ENCODE data around the gene XIRP1.
A peak's percentile ranks its signal among the peaks of the same experiment; 100 is the strongest.
"Not testable (repeated sequence)": the region's sequence is repeated elsewhere in the genome, so short reads cannot be mapped to it uniquely, and the experiment has no call there.

The XIRP1 gene

GRCh38 chr3:39192490-39193092 is at the start of gene XIRP1:
XIRP1 (minus strand) TSS chr3:39192595; CDS start chr3:39189445, 3,150 bp downstream.
- DNase-seq, result no peak

- no peak for DNase-seq
These were observed 49.2 kb upstream of the XIRP1 start for GRCh38 chr3:39241561-39241960.

GRCh38 chr3:39237027-39237426 is 44.6 kb upstream of the XIRP1 start:
- no peak for DNase-seq

DNA sequence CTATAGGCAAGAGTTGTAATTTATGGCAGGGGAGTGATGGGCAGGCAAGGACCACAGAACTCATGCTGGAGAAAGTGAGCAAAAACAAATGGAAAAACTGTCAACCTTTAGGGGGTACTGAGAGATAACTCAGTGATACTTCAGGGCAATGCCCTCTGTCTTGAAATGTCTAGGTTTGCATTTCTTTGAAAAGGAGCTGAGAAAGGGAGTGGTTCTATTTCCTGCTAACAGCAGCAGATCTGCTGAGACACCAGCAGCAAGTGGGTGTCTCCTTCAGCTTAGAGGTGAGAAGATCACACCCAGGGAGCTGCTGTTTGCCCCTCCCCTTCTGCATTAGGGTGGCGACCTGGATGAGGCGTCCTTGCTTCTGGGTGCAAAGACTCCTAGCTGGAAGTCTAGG is 42.3 kb upstream of the XIRP1 start:
- DNase-seq, result no peak

- DNase-seq, result no peak
These were observed 40.5 kb upstream of the XIRP1 start for GRCh38 chr3:39232859-39233258.

GRCh38 chr3:39230453-39230852 is 38.1 kb upstream of the XIRP1 start:
- DNase-seq, result no peak

GRCh38 chr3:39228496-39228895 is 36.1 kb upstream of the XIRP1 start:
- DNase-seq, result no peak

DNA sequence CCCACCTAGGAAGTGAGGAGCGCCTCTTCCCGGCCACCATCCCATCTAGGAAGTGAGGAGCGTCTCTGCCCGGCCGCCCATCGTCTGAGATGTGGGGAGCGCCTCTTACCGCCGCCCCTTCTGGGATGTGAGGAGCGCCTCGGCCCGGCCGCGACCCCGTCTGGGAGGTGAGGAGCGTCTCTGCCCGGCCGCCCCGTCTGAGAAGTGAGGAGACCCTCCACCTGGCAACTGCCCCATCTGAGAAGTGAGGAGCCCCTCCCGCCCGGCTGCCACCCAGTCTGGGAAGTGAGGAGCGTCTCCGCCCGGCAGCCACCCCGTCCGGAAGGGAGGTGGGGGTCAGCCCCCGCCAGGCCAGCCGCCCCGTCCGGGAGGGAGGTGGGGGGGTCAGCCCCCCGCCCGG is 35.2 kb upstream of the XIRP1 start:
- DNase-seq, result not testable (repeated sequence)

GRCh38 chr3:39226106-39226741 is 33.8 kb upstream of the XIRP1 start:
- DNase-seq, result no peak

DNA sequence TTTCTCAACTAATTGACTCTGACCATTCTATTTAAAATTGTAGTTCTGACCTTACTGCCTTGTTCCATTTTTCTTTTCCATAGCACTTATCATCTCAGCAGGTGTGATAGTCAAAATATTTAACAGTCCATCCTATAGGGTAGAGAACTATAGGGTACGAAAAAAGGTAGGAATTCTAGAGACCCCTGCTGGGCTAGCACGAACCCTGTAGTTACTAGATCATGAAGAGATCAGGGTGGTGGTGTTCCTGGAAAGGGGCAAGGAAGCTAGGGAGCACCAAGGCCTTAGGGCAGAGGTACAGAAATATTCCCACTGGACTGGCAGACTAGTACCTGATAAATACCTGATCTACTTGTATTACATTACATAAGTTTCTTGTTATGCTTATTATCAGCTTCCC is 31.9 kb upstream of the XIRP1 start:
- no peak for DNase-seq

- DNase-seq, result no peak
These were observed 30.5 kb upstream of the XIRP1 start for GRCh38 chr3:39222939-39223338.

- no peak for DNase-seq
These were observed 30.1 kb upstream of the XIRP1 start for GRCh38 chr3:39222462-39222861.

- DNase-seq, result no peak
These were observed 28.7 kb upstream of the XIRP1 start for GRCh38 chr3:39221141-39221530.

DNA sequence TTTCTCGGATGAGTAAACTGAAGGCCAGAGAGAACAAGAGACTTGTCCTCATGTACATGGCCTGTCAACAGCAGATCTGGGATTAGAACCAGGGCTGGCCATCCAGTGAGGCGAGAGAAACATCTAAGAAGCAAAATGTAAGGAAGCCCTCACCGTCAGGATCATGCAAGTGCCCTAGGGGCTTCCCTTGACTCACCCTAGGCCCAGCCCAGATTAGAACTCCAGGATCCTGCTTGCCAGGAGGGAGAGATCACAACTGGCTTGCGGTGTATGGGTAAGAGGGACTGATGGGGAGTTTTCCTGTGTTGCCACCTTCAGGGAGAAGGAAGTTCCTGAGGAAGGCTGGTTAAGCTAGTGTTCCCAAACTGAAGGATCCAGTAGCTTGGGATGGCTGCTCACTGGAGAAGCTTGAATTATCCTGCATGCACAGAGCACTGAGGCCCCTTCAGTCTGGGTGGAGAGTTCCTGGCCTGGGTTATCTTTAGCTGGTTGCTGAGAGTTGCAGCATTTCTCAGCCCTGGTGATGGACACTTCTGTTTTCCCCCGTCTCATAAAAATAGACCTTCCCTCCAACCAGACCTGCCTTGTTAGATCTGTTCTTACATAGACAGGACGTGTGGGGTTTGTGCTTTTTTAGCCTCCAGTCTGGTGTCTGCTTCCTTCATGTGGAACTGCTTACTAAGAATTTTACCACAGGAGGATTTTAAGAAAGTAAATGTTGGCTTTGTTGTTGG is 28.2 kb upstream of the XIRP1 start:
- peak in 17 of 58 donors; percentile 3 to 52 (median 13) for DNase-seq

DNA sequence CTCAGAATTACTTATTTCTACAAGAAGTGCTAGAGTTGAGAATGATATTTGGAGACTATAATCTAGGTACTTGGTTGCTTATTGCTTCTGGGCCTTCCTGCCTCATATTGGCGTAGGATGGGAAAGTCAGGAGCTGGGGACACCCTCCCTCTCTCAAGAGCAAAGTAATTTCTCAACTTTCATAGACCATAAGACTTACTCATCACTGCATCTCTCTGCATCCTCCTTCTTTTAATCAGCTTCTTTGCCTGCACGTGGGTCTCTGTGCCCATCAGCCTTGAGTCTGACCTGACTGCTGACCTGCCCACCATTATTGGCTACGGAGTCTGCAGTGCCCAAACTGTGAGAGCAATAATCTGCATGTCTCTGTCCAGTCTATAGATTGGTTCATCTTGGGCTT is 27.3 kb upstream of the XIRP1 start:
- DNase-seq, result no peak

- DNase-seq, result peak in 4 of 58 donors; percentile 6 to 12 (median 8)
These were observed 23.9 kb upstream of the XIRP1 start for GRCh38 chr3:39216176-39216790.

DNA sequence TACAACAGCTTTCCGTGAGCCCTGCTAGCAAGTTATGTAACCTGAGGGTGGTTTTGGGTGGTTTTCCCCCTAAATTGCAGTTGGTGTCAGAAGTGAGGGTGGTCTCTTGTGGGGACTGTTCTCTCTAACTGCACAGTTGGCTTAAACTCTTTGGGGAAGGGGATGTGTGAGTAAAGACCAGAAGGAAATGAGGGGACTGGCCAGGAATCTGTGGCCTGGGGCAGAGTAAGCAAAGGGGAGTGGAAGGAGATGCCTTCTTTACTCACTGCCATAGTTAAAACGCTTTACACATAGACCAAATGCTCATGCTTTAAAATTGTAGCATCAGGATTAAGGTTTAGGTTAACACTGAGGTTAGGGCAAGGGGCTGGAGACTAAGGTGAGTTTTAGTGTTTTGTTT is 21.2 kb upstream of the XIRP1 start:
- DNase-seq, result no peak

GRCh38 chr3:39212665-39213064 is 20.3 kb upstream of the XIRP1 start:
- no peak for DNase-seq

DNA sequence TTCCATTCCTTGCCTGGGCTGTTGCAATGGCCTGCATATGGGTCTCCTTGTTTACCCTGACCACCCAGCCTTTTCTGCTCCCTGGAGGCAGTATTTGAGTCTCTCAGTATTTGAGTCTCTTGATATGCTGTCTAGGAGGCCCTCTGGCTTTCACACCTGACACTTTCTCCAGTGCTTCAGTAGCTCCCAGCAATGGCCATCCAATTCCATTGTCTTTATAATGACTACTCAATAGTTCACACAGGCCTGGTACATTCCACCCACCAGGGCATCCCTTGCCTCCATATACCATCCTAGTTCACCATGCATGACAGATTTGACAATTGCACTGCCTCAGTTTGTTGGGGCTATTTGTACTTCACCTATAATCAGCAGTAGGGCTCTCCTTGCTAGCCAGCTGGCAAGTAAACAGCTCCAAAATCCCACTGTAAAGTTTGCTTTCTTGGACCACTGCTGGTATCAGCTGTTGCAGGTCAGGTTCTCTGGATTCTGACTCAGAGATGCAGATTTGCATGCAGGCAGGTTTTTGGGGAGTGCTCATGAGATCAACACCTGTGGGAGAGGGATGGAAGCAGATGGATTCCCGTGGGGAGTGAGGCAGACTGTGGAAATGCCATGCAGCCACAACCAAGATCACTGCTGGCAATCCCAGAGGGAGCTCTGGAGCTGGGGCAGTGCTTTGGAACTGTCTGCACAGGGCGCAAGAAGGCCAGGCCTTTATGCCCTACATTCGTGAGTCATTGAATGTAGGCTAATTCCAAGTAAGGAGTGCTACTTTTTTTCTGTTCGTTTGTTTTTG is 19.1 kb upstream of the XIRP1 start:
- no peak for DNase-seq

- no peak for DNase-seq
These were observed 17.7 kb upstream of the XIRP1 start for GRCh38 chr3:39210078-39210477.

- DNase-seq, result no peak
These were observed 17.1 kb upstream of the XIRP1 start for GRCh38 chr3:39209329-39209970.

Data from anterior cingulate cortex (tissue), 58 donors.